Neural cell (in vitro differentiated cells): ENCODE data around the gene PGAP6.

Source experiments
- CTCF ChIP-seq: fragments of 450-650 bp; IDR thresholded peaks from 2 replicates; pipeline ENCODE4 v1.5.1; 2014; ENCODE audit warnings: antibody characterized with exemption, mild to moderate bottlenecking, moderate library complexity; ENCODE audit not compliant: poor library complexity, severe bottlenecking
- EP300 ChIP-seq: fragments of 450-650 bp; conservative IDR thresholded peaks from 2 replicates; pipeline ENCODE4 v1.6.1; 2014; ENCODE audit warnings: antibody characterized with exemption, mild to moderate bottlenecking, moderate library complexity; ENCODE audit not compliant: poor library complexity, severe bottlenecking
- EZH2 ChIP-seq: fragments of 200-600, 300-800 bp; shearing (Covaris generic), sonication (generic); IDR thresholded peaks from 2 replicates; pipeline ENCODE4 v1.6.1; 2014; ENCODE audit warnings: antibody characterized with exemption, low read length, borderline replicate concordance, mild to moderate bottlenecking; ENCODE audit not compliant: insufficient read depth, poor library complexity, severe bottlenecking
- POLR2AphosphoS5 ChIP-seq: IDR thresholded peaks from 2 replicates; pipeline ENCODE4 v1.6.1; 2012
- SMC3 ChIP-seq: fragments of 450-650 bp; conservative IDR thresholded peaks from 2 replicates; pipeline ENCODE4 v1.6.1; 2014; ENCODE audit warnings: antibody characterized with exemption, mild to moderate bottlenecking, moderate library complexity; ENCODE audit not compliant: poor library complexity
- TAF1 ChIP-seq: IDR thresholded peaks from 2 replicates; pipeline ENCODE4 v1.6.1; 2012; ENCODE audit warnings: low read depth
- TF ChIP-seq, protein P1 (sequence below): IDR thresholded peaks from 2 replicates; pipeline ENCODE4 v1.6.1; 2012; ENCODE audit warnings: borderline replicate concordance

GRCh38 chr16:321532-321931 lies 60.2 kb downstream of the PGAP6 start:
- TF ChIP-seq POLR2AphosphoS5 (no peak), SMC3 (no peak), CTCF (no peak), EP300 (no peak), TAF1 (no peak), EZH2 (no peak)
- TF ChIP-seq, protein P1, sequence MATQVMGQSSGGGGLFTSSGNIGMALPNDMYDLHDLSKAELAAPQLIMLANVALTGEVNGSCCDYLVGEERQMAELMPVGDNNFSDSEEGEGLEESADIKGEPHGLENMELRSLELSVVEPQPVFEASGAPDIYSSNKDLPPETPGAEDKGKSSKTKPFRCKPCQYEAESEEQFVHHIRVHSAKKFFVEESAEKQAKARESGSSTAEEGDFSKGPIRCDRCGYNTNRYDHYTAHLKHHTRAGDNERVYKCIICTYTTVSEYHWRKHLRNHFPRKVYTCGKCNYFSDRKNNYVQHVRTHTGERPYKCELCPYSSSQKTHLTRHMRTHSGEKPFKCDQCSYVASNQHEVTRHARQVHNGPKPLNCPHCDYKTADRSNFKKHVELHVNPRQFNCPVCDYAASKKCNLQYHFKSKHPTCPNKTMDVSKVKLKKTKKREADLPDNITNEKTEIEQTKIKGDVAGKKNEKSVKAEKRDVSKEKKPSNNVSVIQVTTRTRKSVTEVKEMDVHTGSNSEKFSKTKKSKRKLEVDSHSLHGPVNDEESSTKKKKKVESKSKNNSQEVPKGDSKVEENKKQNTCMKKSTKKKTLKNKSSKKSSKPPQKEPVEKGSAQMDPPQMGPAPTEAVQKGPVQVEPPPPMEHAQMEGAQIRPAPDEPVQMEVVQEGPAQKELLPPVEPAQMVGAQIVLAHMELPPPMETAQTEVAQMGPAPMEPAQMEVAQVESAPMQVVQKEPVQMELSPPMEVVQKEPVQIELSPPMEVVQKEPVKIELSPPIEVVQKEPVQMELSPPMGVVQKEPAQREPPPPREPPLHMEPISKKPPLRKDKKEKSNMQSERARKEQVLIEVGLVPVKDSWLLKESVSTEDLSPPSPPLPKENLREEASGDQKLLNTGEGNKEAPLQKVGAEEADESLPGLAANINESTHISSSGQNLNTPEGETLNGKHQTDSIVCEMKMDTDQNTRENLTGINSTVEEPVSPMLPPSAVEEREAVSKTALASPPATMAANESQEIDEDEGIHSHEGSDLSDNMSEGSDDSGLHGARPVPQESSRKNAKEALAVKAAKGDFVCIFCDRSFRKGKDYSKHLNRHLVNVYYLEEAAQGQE, result no peak
